H9 (cell line): ENCODE results near the gene MALAT1. TPM values are rescaled to one million over a fixed set of nuclear protein-coding genes. Genes with fewer than 3 reads are reported as not detected.
A peak's percentile ranks its signal among the peaks of the same experiment; 100 is the strongest.

Source experiments
- DNase-seq: peaks from one replicate; pipeline ENCODE4 v3.0.0-alpha.2; 2017
- H2AFZ ChIP-seq: one replicate; pipeline ENCODE4 v1.6.1; 2013; ENCODE audit warnings: mild to moderate bottlenecking, low read length, control low read depth, moderate library complexity
- H2AK5ac ChIP-seq: 2 replicates; pipeline ENCODE4 v1.6.1; 2013; ENCODE audit warnings: low read length, control low read depth, mixed read lengths; ENCODE audit not compliant: insufficient read length
- H2BK120ac ChIP-seq: one replicate; pipeline ENCODE4 v1.6.1; 2013; ENCODE audit warnings: low read depth, mild to moderate bottlenecking, low read length, control low read depth, inconsistent platforms; ENCODE audit not compliant: poor library complexity, severe bottlenecking
- H2BK12ac ChIP-seq: 2 replicates; pipeline ENCODE4 v1.6.1; 2013; ENCODE audit warnings: low read length, control low read depth, mixed read lengths, low read depth; ENCODE audit not compliant: insufficient read length
- H2BK15ac ChIP-seq: 2 replicates; pipeline ENCODE4 v1.6.1; 2013; ENCODE audit warnings: low read depth, low read length, control low read depth
- H2BK20ac ChIP-seq: one replicate; pipeline ENCODE4 v1.6.1; 2013; ENCODE audit warnings: low read depth, mild to moderate bottlenecking, low read length, control low read depth, inconsistent platforms; ENCODE audit not compliant: poor library complexity, severe bottlenecking
- H2BK5ac ChIP-seq: 2 replicates; pipeline ENCODE4 v1.6.1; 2013; ENCODE audit warnings: low read length, control low read depth, mixed read lengths; ENCODE audit not compliant: insufficient read length
- H3K14ac ChIP-seq: 2 replicates; pipeline ENCODE4 v1.6.1; 2013; ENCODE audit warnings: low read length, control low read depth; ENCODE audit not compliant: insufficient read depth
- H3K18ac ChIP-seq: 2 replicates; pipeline ENCODE4 v1.6.1; 2013; ENCODE audit warnings: low read depth, mild to moderate bottlenecking, mixed read lengths, low read length, control low read depth; ENCODE audit not compliant: insufficient read length
- H3K23ac ChIP-seq: 2 replicates; pipeline ENCODE4 v1.6.1; 2013; ENCODE audit warnings: low read length, control low read depth, mixed read lengths, low read depth; ENCODE audit not compliant: insufficient read length
- H3K23me2 ChIP-seq: 2 replicates; pipeline ENCODE4 v1.6.1; 2013; ENCODE audit warnings: low read depth, mild to moderate bottlenecking, mixed read lengths, low read length, control low read depth; ENCODE audit not compliant: insufficient read length, poor library complexity, severe bottlenecking
- H3K27ac ChIP-seq: 2 replicates; pipeline ENCODE4 v1.5.1; 2013; ENCODE audit warnings: low read length, control low read depth, mixed read lengths, low read depth; ENCODE audit not compliant: insufficient read length
- H3K27me3 ChIP-seq: 2 replicates; pipeline ENCODE4 v1.6.1; 2013; ENCODE audit warnings: low read length, control low read depth, inconsistent platforms; ENCODE audit not compliant: insufficient read depth
- H3K4ac ChIP-seq: 2 replicates; pipeline ENCODE4 v1.6.1; 2013; ENCODE audit warnings: low read depth, mild to moderate bottlenecking, control low read depth, inconsistent platforms, low read length, moderate library complexity
- H3K4me1 ChIP-seq: 2 replicates; pipeline ENCODE4 v1.6.1; 2013; ENCODE audit warnings: low read length, control low read depth, inconsistent platforms; ENCODE audit not compliant: insufficient read depth
- H3K4me2 ChIP-seq: 2 replicates; pipeline ENCODE4 v1.6.1; 2013; ENCODE audit warnings: low read length, control low read depth, mixed read lengths; ENCODE audit not compliant: insufficient read length, insufficient read depth
- H3K56ac ChIP-seq: 2 replicates; pipeline ENCODE4 v1.6.1; 2013; ENCODE audit warnings: low read depth, mild to moderate bottlenecking, mixed read lengths, low read length, control low read depth; ENCODE audit not compliant: insufficient read length
- H3K79me1 ChIP-seq: 2 replicates; pipeline ENCODE4 v1.6.1; 2013; ENCODE audit warnings: low read depth, mild to moderate bottlenecking, moderate library complexity, low read length, control low read depth, inconsistent platforms; ENCODE audit not compliant: insufficient read depth, poor library complexity, severe bottlenecking
- H3K79me2 ChIP-seq: 2 replicates; pipeline ENCODE4 v1.6.1; 2013; ENCODE audit warnings: low read length, control low read depth, inconsistent platforms; ENCODE audit not compliant: insufficient read depth
- H3K9ac ChIP-seq: 2 replicates; pipeline ENCODE4 v1.6.1; 2013; ENCODE audit warnings: low read length, control low read depth, mixed read lengths; ENCODE audit not compliant: insufficient read length; ENCODE audit errors: extremely low read depth
- H3K9me3 ChIP-seq: one replicate; pipeline ENCODE4 v1.6.1; 2013; ENCODE audit warnings: low read depth, low read length, inconsistent platforms; ENCODE audit not compliant: control insufficient read depth
- H3T11ph ChIP-seq: one replicate; pipeline ENCODE4 v1.6.1; 2013; ENCODE audit warnings: mild to moderate bottlenecking, low read length, control low read depth, inconsistent platforms
- H4K20me1 ChIP-seq: one replicate; pipeline ENCODE4 v1.6.1; 2013; ENCODE audit not compliant: control insufficient read depth, insufficient read length, insufficient read depth
- H4K5ac ChIP-seq: 2 replicates; pipeline ENCODE4 v1.6.1; 2013; ENCODE audit warnings: low read depth, mild to moderate bottlenecking, mixed read lengths, low read length, control low read depth; ENCODE audit not compliant: insufficient read length
- H4K8ac ChIP-seq: replicated peaks from 2 replicates; pipeline ENCODE4 v1.6.1; 2013; ENCODE audit warnings: low read length, control low read depth, mixed read lengths, low read depth; ENCODE audit not compliant: insufficient read length
- H4K91ac ChIP-seq: 2 replicates; pipeline ENCODE4 v1.6.1; 2013; ENCODE audit warnings: low read depth, mild to moderate bottlenecking, moderate library complexity, mixed read lengths, low read length, control low read depth; ENCODE audit not compliant: insufficient read length
- H3K27ac Mint-ChIP-seq, 3 experiments: 2 replicates in 2 of 3; 3 replicates in 1 of 3; pipeline ENCODE4 v1.8.0; 2020 to 2021; ENCODE audit warnings: mixed read lengths in 3 of 3, mild to moderate bottlenecking in 1 of 3, moderate library complexity in 1 of 3
- H3K27me3 Mint-ChIP-seq: 2 replicates; pipeline ENCODE4 v1.8.0; 2021; ENCODE audit warnings: low read depth, mild to moderate bottlenecking, moderate library complexity, mixed read lengths
- H3K36me3 Mint-ChIP-seq, 3 experiments: 2 replicates in 2 of 3; 3 replicates in 1 of 3; pipeline ENCODE4 v1.8.0; 2020 to 2021; ENCODE audit warnings: low read depth in 3 of 3, mixed read lengths in 3 of 3; ENCODE audit not compliant: insufficient read depth in 1 of 3
- H3K4me1 Mint-ChIP-seq, 2 experiments: 2 replicates each; pipeline ENCODE4 v1.8.0; 2020; ENCODE audit warnings: mixed read lengths in 2 of 2
- H3K4me3 Mint-ChIP-seq, 2 experiments: 2 replicates in 1 of 2; 3 replicates in 1 of 2; pipeline ENCODE4 v1.8.0; 2020 to 2021; ENCODE audit warnings: mild to moderate bottlenecking in 2 of 2, mixed read lengths in 2 of 2, moderate library complexity in 1 of 2
- H3K9me3 Mint-ChIP-seq, 2 experiments: 2 replicates in 1 of 2; 3 replicates in 1 of 2; pipeline ENCODE4 v1.8.0; 2020; ENCODE audit warnings: mild to moderate bottlenecking in 2 of 2, mixed read lengths in 2 of 2, moderate library complexity in 1 of 2
- CTCF ChIP-seq: fragments of 200-600 bp; sonication (generic); conservative IDR thresholded peaks from 3 replicates; pipeline ENCODE4 v1.8.0; 2021; ENCODE audit warnings: antibody characterized with exemption, mild to moderate bottlenecking
- WGBS: extraction: QIAGEN DNeasy Blood & Tissue Kit; methylation state at CpG from one replicate; pipeline ENCODE4 v1.1.7; 2013; ENCODE audit warnings: missing lambda C conversion rate, low lambda C conversion rate, mixed read lengths; ENCODE audit not compliant: insufficient read length; ENCODE audit errors: extremely low coverage; 5-methylcytosine and 5-hydroxymethylcytosine counted together
- total RNA-seq: library from RNA; stranded (reverse); gene quantifications from 2 replicates; pipeline ENCODE4 v1.2.1, GENCODE V29; 2021

MALAT1 gene
- total RNA-seq, 1 experiment from 2014 or later, result 1,934 TPM

- no peak overlapping the region for H3K56ac ChIP-seq
- H3K4me3 Mint-ChIP-seq, result peak overlapping the region in 1 of 2 experiments; percentile 4; a peak in 1 of 5 replicates
- H3K36me3 Mint-ChIP-seq, result no peaks in the 10 kb centered on the region
- TF ChIP-seq CTCF, result no peak
- H2BK20ac ChIP-seq, result no peak overlapping the region
- no peak overlapping the region for H4K8ac ChIP-seq
- H3T11ph ChIP-seq, result no peak overlapping the region
- WGBS, result no CpG with 5 or more reads among the region's 9 CpGs
- H2BK5ac ChIP-seq, result no peak overlapping the region
- H3K4ac ChIP-seq, result no peak overlapping the region
- H3K23me2 ChIP-seq, result no peaks in the 10 kb centered on the region
- H3K4me1 ChIP-seq, result peaks cover 8% of the 10 kb centered on the region; the same call in 1 of the 2 replicates
- no peak for DNase-seq
- H4K5ac ChIP-seq, result no peak overlapping the region
- H3K79me2 ChIP-seq, result no peaks in the 10 kb centered on the region
- H2BK12ac ChIP-seq, result no peak overlapping the region
- no peak overlapping the region for H3K23ac ChIP-seq
- H2BK120ac ChIP-seq, result no peak overlapping the region
- H2AK5ac ChIP-seq, result no peak overlapping the region
- H3K4me1 Mint-ChIP-seq, result peaks cover 43 to 61% of the 10 kb centered on the region in 2 experiments
- H3K27me3 ChIP-seq, result no peaks in the 10 kb centered on the region; the same call in 1 of the 2 replicates
- no peak overlapping the region for H3K9ac ChIP-seq
- H3K18ac ChIP-seq, result no peak overlapping the region
- no peaks in the 10 kb centered on the region for H4K20me1 ChIP-seq
- H3K9me3 Mint-ChIP-seq, result no peaks in the 10 kb centered on the region; a peak in 1 of 5 replicates
- H2AFZ ChIP-seq, result no peak overlapping the region
- no peak overlapping the region for H2BK15ac ChIP-seq
- H3K27me3 Mint-ChIP-seq, result peaks cover 75% of the 10 kb centered on the region
- no peak overlapping the region for H3K27ac Mint-ChIP-seq
- H4K91ac ChIP-seq, result no peak overlapping the region
- no peaks in the 10 kb centered on the region for H3K9me3 ChIP-seq
- H3K79me1 ChIP-seq, result no peaks in the 10 kb centered on the region
- no peak overlapping the region for H3K14ac ChIP-seq
- no peak overlapping the region for H3K27ac ChIP-seq
- H3K4me2 ChIP-seq, result no peak overlapping the region
Observed at GRCh38 chr11:65552388-65552951, 53.6 kb downstream of the MALAT1 start.
